Activated CD4-positive, alpha-beta T cell treated with anti-CD3 and anti-CD28 coated beads for 48 hours (primary cell): ENCODE data around the gene PATL2.
A peak's percentile ranks its signal among the peaks of the same experiment; 100 is the strongest.
"Not testable (repeated sequence)": the region's sequence is repeated elsewhere in the genome, so short reads cannot be mapped to it uniquely, and the experiment has no call there.

ENCODE experiments used
- DNase-seq: peaks from one replicate; pipeline ENCODE4 v3.0.0-alpha.2; 2020

PATL2 gene

GRCh38 chr15:44719293-44719999 lies 8.3 kb upstream of the PATL2 start:
- DNase-seq = peak; percentile 79

GRCh38 chr15:44718927-44719292 lies 7.8 kb upstream of the PATL2 start:
- DNase-seq = no peak

DNA sequence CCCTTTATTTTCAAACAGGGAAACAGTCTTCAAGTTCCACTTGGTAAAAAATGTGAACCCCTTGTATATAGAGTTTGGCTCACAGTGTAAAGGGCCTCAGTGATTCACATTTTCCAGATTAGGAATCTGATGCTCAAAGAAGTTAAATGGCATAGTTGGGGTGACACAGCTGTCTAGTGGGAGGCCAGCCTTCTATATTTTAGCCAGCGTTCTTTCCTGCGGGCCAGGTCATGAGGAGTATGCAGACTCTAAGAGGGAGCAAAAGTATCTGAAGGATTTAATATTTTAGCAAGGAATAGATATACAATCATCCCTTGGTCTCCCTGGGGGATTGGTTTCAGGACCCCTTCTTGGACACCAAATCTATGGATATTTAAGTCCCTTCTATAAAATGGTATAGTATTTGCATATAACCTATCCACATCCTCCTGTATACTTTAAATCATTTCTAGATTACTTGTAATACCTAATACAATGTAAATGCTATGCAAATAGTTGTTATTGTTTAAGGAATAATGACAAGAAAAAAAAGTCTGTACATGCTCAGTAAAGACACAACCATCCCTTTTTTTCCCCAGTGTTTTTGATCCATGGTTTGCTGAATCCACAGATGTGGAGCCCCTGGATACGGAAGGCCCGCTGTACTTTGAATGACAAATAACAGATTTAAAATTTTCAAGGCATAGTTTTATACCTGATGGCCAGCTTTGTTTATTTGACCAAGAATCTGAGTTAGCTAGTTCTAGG lies 7.2 kb upstream of the PATL2 start:
- no peak for DNase-seq

- no peak for DNase-seq
Measured at GRCh38 chr15:44716983-44717602, 6.0 kb upstream of the PATL2 start.

DNA sequence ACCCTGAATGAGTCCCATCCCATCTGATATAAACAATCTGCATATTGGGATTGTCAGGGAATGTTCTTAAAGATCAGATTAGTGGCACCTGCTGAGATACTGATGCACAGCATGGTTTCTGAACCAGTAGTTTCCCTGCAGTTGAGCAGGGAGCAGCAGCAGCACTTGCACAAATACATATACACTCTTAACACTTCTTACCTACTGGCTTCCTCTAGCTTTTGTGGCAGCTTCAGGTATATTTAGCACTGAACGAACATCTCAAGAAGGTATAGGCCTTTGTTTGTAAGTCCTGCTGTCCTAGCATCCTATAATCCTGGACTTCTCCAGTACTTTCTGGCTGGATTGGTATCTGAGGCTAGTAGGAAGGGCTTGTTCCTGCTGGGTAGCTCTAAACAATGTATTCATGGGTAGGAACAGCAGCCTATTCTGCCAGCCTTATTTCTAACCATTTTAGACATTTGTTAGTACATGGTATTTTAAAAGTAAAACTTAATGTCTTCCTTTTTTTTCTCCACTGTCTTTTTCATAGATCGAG lies 4.7 kb upstream of the PATL2 start:
- DNase-seq = no peak

DNA sequence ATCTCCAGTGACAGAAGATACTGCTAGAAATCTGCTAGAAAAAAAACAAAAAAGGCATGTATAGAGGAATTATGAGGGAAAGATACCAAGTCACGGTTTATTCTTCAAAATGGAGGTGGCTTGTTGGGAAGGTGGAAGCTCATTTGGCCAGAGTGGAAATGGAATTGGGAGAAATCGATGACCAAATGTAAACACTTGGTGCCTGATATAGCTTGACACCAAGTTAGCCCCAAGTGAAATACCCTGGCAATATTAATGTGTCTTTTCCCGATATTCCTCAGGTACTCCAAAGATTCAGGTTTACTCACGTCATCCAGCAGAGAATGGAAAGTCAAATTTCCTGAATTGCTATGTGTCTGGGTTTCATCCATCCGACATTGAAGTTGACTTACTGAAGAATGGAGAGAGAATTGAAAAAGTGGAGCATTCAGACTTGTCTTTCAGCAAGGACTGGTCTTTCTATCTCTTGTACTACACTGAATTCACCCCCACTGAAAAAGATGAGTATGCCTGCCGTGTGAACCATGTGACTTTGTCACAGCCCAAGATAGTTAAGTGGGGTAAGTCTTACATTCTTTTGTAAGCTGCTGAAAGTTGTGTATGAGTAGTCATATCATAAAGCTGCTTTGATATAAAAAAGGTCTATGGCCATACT lies 4.1 kb upstream of the PATL2 start:
- DNase-seq = no peak

GRCh38 chr15:44713006-44713966 lies 2.2 kb upstream of the PATL2 start:
- DNase-seq = no peak

DNA sequence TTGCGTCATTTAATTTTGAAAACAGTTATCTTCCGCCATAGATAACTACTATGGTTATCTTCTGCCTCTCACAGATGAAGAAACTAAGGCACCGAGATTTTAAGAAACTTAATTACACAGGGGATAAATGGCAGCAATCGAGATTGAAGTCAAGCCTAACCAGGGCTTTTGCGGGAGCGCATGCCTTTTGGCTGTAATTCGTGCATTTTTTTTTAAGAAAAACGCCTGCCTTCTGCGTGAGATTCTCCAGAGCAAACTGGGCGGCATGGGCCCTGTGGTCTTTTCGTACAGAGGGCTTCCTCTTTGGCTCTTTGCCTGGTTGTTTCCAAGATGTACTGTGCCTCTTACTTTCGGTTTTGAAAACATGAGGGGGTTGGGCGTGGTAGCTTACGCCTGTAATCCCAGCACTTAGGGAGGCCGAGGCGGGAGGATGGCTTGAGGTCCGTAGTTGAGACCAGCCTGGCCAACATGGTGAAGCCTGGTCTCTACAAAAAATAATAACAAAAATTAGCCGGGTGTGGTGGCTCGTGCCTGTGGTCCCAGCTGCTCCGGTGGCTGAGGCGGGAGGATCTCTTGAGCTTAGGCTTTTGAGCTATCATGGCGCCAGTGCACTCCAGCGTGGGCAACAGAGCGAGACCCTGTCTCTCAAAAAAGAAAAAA lies 1.4 kb upstream of the PATL2 start:
- DNase-seq = peak; percentile 75

- peak; percentile 71 for DNase-seq
Measured at GRCh38 chr15:44711743-44712345, 721 bp upstream of the PATL2 start.

- no peak for DNase-seq
Measured at GRCh38 chr15:44710236-44711095, 657 bp downstream of the PATL2 start.

- DNase-seq = no peak
Measured at GRCh38 chr15:44706946-44707636, 4.0 kb downstream of the PATL2 start.

- no peak for DNase-seq
Measured at GRCh38 chr15:44706401-44706800, 4.7 kb downstream of the PATL2 start.

DNA sequence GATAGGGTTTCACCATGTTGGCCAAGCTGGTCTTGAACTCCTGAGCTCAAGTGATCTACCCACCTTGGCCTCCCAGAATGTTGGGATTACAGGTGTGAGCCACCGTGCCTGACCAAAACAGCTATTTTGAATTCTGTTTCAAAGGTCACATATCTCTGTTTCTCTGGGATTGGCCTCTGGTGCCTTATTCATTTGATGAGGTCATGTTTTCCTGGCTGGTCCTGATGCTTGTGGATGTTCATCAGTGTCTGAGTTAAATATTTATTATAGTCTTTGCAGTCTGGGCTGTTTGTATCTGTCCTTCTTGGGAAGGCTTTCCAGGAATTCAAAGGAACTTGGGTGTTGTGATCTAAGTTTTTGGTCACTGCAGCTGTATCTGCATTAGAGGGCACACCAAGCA lies 5.1 kb downstream of the PATL2 start:
- DNase-seq = no peak

GRCh38 chr15:44700676-44701075 lies 10.4 kb downstream of the PATL2 start:
- DNase-seq = not testable (repeated sequence)

GRCh38 chr15:44698641-44699040 lies 12.5 kb downstream of the PATL2 start:
- DNase-seq = no peak

DNA sequence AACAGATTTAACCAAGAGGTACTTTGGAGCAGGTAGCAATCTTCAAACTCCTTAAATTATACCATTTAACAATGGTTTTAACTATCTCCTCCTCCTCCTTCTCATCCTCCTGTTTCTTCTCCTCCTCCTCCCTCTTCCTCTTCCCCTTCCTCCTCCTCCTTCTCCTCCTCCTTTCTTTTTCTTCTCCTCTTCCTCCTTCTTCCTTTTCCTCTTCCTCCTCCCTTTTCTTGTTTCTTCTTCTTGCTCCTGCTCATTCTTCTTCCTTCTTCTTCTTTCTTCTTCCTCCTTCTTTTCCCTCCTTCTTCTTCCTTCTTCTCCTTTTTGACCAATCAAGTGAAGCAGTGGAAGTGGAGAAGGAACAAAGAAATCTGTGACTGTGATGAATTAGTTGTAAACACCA lies 14.1 kb downstream of the PATL2 start:
- DNase-seq = no peak

DNA sequence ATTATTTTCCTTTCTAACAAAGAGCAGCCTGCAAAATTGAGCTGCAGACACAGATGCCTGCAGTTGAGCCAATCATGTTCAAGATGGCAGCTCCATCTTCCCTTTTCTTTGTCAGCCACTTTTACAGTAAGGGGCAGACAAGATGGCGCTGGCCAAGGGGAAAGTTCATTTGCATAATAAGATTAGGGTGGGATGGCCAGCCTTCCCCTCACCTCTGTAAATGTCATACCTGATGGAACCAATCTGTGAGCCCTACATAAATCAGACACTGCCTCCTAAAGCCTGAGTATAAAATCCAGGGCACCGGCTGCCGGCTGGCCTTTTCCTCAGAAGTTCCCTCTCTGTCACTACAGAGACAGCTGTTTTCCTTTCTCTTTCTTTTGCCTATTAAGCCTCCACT lies 15.8 kb downstream of the PATL2 start:
- DNase-seq = no peak

DNA sequence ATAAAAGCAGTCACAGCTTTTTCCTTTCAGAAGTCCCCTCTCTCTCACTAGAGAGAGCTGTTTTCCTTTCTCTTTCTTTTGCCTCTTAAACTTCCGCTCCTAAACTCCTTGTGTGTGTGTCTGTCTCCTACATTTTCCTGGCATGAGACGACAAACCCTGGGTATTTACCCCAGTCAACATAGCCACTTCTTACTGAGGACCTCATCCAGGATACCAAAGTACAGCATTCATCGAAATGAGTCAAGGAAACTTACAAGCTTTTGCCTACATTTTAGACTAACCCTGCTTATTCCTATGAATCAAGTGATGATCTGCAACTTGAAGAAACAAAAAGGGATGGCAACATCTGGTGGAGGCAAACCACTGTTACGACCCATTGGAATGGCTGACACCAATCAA lies 16.7 kb downstream of the PATL2 start:
- no peak for DNase-seq

GRCh38 chr15:44692659-44693058 lies 18.5 kb downstream of the PATL2 start:
- no peak for DNase-seq

- not testable (repeated sequence) for DNase-seq
Measured at GRCh38 chr15:44690245-44690644, 20.9 kb downstream of the PATL2 start.
